BE2C (cell line): ENCODE data around the gene HORMAD2.
A peak's percentile ranks its signal among the peaks of the same experiment; 100 is the strongest.

ENCODE experiments used
- DNase-seq: peaks from one replicate; pipeline ENCODE4 v3.0.0-alpha.2; 2020
- H3K27me3 ChIP-seq: fragments of 250-450 bp; sonication (Bioruptor Pico); 2 replicates; pipeline ENCODE4 v1.5.1; 2020; ENCODE audit warnings: mild to moderate bottlenecking
- H3K36me3 ChIP-seq: fragments of 250-450 bp; sonication (Bioruptor Pico); 2 replicates; pipeline ENCODE4 v1.5.1; 2020; ENCODE audit warnings: mild to moderate bottlenecking
- H3K4me1 ChIP-seq: fragments of 250-450 bp; sonication (Bioruptor Pico); 2 replicates; pipeline ENCODE4 v1.5.1; 2020
- H3K4me3 ChIP-seq: 2 replicates; pipeline ENCODE4 v1.5.1; 2011; ENCODE audit warnings: low read depth, low read length
- H3K9me3 ChIP-seq: fragments of 250-450 bp; sonication (Bioruptor Pico); 2 replicates; pipeline ENCODE4 v1.5.1; 2020
- CTCF ChIP-seq: IDR thresholded peaks from 2 replicates; pipeline ENCODE4 v1.5.1; 2012; ENCODE audit warnings: mild to moderate bottlenecking, low read depth, low read length

Gene HORMAD2

GRCh38 chr22:30038219-30038618, 42.0 kb upstream of the HORMAD2 start:
- H3K4me3 ChIP-seq = no peak overlapping the region
- no peaks in the 10 kb centered on the region for H3K27me3 ChIP-seq
- H3K4me1 ChIP-seq = no peaks in the 10 kb centered on the region
- H3K9me3 ChIP-seq = no peaks in the 10 kb centered on the region
- DNase-seq = no peak
- TF ChIP-seq CTCF = no peak
- H3K36me3 ChIP-seq = no peaks in the 10 kb centered on the region

GRCh38 chr22:30040499-30041260, 39.6 kb upstream of the HORMAD2 start:
- H3K36me3 ChIP-seq = no peaks in the 10 kb centered on the region
- no peak for TF ChIP-seq CTCF
- no peaks in the 10 kb centered on the region for H3K27me3 ChIP-seq
- no peaks in the 10 kb centered on the region for H3K9me3 ChIP-seq
- H3K4me3 ChIP-seq = no peak overlapping the region
- DNase-seq = no peak
- peaks cover 7% of the 10 kb centered on the region for H3K4me1 ChIP-seq

- Histone ChIP-seq H3K4me3 (no peak overlapping the region), H3K9me3 (no peaks in the 10 kb centered on the region), H3K36me3 (no peaks in the 10 kb centered on the region), H3K4me1 (peaks cover 7% of the 10 kb centered on the region), H3K27me3 (no peaks in the 10 kb centered on the region)
- no peak for TF ChIP-seq CTCF
- DNase-seq = no peak
These were observed 38.8 kb upstream of the HORMAD2 start for GRCh38 chr22:30041475-30041874.

DNA sequence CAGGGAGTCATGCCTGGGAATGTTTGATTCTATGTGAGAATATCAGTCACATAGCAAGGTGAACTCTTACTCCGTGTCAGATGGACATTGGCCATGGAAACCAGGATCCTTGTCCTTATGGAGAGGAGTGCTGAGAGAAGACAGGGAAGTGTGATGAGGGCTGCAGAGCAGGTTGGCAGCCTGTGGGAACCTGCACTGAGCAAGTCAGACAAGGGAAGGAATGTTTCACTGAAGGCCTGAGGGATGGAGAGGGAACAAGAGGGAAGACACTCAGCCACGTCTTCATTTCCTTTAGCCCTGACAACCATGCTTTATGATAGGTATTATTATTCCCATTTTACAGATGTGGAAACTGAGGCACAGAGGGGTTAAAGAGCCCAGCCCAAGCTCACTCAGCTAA, 38.4 kb upstream of the HORMAD2 start:
- Histone ChIP-seq H3K4me3 (no peak overlapping the region), H3K27me3 (no peaks in the 10 kb centered on the region), H3K9me3 (no peaks in the 10 kb centered on the region), H3K4me1 (peaks cover 7% of the 10 kb centered on the region), H3K36me3 (no peaks in the 10 kb centered on the region)
- no peak for DNase-seq
- no peak for TF ChIP-seq CTCF

- no peaks in the 10 kb centered on the region for H3K9me3 ChIP-seq
- H3K4me3 ChIP-seq = no peak overlapping the region
- DNase-seq = no peak
- no peak for TF ChIP-seq CTCF
- H3K27me3 ChIP-seq = no peaks in the 10 kb centered on the region
- H3K36me3 ChIP-seq = no peaks in the 10 kb centered on the region
- peaks cover 7% of the 10 kb centered on the region for H3K4me1 ChIP-seq
These were observed 37.1 kb upstream of the HORMAD2 start for GRCh38 chr22:30043161-30043560.

DNA sequence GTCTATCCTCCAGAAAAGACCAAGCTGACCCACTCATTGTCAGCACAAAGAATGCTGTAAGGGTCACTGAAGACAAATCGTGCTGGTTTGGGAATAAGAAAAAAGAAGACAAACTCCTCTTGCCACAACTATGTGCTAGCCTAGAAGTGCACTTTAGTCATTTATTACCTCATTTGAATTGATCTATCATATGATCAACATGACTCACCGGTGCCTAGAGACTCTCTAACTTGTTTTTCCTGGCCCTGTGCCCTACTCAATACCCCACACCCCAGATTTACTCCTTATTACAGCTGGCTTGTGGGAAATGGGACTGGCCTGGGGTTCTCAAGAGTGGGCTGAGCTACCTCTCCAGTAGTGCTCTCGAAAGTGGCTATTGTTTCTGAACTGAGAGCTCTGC, 35.9 kb upstream of the HORMAD2 start:
- no peak for TF ChIP-seq CTCF
- no peaks in the 10 kb centered on the region for H3K27me3 ChIP-seq
- H3K36me3 ChIP-seq = no peaks in the 10 kb centered on the region
- H3K4me3 ChIP-seq = no peak overlapping the region
- H3K9me3 ChIP-seq = no peaks in the 10 kb centered on the region
- peaks cover 7% of the 10 kb centered on the region for H3K4me1 ChIP-seq
- DNase-seq = peak; percentile 46
